Renal cortical epithelial cell (primary cell): Measurements from ENCODE around the gene HSD17B14. TPM values are rescaled to one million over a fixed set of nuclear protein-coding genes. Genes with fewer than 3 reads are reported as not detected.

Experiments used
- DNase-seq: peaks from one replicate; pipeline ENCODE4 v3.0.0-alpha.2; 2011; ENCODE audit warnings: low read depth
- total RNA-seq: library from RNA; depleted of rRNA; stranded (reverse); fragments of >200 nt; gene quantifications from 2 replicates; pipeline ENCODE4 v1.2.3, GENCODE V29; 2014

HSD17B14 gene
- total RNA-seq, 1 donor from 2014 or later = 0.60 TPM

DNA sequence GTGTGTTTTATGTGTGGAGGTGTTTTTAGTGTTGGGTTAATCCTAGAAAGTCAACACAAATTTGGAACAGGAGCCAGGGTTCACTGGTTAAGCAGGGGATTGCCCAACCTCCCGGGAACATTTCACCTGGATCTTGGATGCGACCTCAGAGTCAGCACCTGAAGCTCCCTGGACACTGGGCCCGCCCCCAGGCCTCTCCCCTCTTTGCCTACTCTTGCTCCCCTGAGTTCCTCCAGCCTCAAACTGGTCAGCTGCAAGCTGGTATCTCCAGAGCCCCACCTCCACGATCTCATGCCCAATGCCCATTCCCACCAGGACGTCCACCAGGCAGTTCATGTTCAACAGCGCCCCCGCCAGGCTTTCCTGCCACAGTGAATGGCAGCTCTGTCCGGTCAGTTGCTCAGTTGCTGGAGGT is 9.7 kb downstream of the HSD17B14 start:
- DNase-seq = no peak

DNA sequence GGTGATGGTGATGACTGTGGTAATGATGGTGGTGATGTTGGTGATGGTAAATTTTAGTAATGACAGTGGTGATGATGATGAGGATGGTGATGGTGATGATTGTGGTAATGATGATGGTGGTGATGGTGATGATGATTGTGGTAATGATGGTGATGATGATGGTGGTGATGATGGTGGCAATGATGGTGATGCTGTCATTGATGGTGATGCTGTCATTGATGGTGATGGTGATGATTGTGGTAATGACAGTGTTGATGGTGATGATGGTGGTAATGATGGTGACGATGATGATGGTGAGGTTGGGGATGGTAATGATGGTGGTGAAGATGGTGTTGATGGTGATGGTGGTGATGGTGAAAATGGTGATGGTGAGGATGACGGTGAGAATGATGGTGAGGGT is 13.8 kb downstream of the HSD17B14 start:
- DNase-seq = no peak

DNA sequence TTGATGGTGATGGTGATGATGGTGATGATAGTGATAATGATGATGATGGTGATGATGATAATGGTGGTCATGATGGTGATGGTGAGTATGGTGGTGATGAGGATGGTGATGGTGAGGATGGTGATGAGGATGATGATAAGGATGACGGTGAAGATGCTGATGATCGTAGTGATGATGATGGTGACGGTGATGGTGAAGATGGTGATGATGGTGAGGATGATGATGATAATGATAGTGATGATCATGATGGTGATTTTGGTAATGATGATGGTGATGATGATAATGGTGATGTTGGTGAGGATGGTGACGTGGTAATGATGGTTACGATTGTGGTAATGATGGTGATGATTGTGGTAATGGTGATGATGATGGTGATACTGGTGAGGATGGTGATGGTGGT is 14.7 kb downstream of the HSD17B14 start:
- no peak for DNase-seq

DNA sequence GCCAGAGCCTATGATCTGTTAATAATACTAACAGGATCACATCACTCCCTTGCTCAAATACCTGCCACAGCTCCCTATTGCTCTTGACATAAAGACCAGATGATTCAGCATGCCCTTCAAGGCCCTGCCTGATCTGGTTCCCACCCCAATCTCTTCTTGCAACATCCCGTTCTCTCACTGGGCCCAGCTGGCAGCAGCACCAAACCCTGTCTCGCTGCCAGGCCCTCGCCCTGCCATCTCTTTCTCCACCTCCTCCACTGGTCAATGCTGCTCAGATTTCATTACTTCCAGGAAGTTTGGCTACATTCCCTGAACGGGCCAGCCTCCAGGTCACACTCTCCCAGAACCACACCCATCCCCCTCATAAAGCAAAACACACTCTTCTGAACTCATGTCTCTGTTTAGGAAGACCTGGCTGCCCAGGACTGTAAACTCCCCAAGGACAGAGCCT is 16.9 kb downstream of the HSD17B14 start:
- peak; percentile 94 for DNase-seq

DNA sequence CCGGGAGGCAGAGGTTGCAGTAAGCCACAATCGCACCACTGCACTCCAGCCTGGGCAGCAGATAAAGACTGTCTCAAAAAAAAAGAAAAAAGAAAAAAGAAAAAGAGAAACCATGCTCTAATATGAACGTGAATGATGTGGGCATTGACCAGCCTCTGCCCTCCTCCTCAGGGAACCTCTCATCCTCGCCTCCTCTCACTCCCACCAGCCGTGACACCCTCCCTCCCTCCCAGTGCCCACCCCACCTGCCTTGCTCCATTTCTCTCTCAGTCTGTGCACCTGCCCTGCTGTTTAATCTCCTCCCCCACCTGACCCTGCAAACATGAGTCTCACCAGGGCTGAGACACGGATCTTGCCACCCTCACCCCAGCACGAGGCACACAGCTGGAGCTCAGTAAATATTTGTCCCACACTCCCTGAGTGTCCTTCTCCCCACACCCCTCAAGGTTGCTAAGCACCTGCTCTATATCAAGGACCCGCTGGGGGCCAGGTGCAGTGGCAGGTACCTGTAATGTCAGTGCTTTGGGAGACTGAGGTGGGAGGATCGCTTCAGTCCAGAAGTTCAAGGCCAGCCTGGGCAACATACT is 18.0 kb downstream of the HSD17B14 start:
- no peak for DNase-seq

DNA sequence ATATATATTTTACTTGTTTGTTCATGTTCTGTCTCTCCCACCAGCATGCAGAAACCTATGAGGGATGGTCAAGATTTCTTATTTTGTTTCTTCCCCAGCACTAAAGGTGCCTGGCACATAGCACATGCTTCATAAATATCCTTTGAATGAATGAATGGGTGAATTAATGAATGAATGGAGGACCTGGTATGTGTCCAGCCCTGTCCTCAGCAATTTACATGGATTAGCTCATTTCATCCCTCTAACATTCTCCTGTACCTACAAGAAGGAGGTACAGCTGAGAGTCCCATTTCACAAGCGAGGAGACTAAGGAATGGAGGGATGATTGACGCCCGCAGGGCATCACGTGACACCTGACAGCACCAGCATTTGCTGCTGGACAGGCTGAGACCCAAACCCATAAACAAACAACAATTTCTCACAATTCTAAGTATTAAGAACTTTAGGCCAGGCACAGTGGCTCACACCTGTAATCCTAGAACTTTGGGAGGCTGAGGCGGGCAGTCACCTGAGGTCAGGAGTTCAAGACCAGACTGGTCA is 18.6 kb downstream of the HSD17B14 start:
- no peak for DNase-seq

DNA sequence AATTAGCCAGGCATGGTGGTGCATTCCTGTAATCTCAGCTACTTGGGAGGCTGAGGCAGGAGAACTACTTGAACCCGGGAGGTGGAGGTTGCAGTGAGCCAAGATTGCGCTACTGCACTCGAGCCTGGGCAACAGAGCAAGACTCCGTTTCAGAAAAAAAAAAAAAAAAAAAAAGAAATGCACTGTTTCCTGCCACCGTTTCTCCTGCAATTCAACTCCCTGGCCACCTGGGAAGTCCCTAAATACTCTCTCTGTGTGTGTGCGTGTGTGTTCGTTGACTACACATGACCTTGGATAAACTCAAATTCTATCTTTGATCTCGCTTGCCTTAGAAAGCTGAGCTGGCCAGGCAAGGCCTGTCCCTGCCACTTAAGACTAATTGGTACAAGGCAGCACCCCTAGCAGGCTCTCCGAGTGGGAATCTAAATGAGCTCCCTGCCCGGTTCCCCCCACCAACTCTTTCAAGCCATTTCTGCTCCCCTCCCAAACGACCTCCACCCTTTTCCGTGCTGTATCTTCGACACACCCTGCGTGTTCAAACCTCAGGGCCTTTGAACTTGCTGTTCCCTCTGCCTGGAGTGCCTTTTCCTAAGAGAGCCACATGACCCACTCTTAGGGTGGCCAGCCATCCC is 20.3 kb downstream of the HSD17B14 start:
- DNase-seq = peak; percentile 77

DNA sequence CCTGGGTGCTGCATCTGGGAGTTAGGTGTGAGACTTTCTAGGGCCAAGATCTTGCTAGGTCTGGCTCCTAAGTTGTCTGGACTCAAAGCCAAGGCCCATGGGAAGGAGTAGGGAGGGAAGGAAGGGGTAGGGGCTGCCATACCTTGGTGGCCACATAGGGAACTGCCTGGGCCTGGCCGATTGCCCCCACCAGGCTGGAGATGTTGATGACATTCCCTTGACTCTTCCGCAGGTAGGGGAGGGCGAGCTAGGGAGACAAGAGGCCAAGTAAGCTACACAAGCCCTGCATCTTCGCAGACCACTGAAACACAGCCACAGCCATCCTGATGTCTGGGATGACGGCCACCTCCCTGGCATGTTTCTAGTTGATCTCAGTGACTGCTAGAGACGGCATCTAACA is 21.4 kb downstream of the HSD17B14 start:
- DNase-seq = no peak

DNA sequence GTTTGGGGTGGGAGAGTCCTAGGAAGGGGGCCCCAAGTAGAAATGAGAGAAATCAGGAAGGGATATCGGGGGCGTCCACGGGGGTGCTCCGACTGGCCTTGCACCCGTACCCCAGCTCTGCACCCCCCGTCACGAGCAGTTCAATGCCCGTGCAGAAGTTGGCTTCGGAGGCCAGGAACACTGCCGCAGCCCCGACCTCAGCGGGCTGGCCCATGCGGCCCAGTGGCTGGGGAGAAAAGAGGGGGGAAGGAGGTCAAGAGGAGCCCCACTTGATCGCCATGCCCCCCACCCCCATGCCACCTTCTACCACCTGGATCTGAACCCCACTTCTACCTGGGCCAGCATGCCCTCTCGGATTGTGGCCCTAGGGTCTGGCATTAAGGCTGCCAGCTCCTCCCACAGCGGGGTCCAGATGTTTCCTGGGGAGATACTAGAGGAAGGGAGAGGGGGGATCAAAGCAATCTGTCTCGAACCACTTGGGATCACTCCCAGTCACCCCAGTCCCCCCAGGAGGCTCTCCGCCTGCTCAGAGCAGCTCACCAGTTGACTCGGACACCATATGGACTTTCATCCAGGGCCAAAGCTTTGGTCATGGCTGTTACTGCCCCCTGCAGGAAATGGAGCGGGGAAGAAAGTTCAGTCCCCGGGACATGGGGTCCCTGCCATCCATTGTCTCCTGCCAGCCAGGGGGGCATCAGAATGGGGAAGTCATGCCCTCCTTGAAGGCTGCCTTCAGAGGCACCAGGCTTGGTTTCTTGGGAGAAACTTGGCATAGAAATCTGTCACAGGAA is 23.0 kb downstream of the HSD17B14 start:
- DNase-seq = no peak

DNA sequence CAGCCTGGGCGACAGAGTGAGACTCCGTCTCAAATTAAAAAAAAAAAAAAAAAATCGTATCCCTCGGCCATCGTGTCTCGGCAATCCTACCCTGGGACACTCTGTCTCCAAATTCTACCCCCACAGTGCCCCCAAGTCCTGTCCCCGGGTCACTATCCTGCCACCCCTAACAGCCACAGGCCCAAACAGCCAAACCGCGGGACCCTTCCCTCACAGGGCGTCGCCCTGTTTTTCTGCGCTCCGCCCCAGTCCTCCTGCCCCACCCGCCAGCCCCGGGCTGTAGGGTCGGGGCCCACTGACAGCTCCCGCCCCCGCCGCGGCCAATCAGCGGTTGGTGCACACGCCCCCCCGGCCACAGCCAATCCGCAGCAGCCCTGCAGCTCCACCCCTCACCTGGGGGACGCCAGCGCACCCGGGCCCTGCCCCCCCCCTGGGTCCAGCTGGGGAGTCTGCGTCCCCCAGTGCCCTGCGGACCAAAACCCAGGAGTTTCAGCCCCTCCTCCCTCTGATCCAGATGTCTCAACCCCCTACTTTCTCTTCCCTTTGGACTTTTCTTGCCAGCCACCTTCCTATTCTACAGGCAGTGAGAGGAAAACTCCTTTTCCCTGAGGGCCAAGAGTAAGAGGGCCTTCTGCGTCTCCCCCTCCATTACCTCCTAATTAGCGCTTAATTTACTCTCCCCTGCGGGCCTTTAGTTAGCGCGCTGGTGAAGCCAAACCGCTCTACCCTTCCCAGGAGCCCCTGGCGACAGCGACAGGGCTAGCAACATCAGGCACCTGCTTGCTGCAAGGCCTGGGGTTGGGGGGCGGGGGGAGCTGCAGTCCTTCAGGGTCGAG is 24.0 kb downstream of the HSD17B14 start:
- DNase-seq = peak; percentile 21

DNA sequence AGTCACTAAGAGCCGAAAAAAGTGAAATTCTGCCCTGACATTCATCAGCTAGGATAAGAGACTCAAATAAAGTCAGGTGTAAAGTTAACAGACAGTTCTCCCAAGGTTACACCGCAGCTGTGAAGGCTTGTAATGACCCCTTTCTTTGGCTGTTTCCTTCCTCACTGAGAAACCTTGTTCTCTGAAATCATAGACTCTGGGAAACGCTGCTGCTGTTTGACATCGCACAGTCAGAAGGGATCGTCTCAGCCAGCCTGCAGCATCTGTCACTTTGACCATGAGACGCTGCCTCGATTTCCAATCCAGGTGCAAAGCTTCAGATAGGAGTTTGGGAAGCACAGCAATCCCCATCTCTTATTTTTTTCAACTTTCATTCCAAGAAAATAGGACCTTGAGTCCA is 26.1 kb downstream of the HSD17B14 start:
- no peak for DNase-seq

DNA sequence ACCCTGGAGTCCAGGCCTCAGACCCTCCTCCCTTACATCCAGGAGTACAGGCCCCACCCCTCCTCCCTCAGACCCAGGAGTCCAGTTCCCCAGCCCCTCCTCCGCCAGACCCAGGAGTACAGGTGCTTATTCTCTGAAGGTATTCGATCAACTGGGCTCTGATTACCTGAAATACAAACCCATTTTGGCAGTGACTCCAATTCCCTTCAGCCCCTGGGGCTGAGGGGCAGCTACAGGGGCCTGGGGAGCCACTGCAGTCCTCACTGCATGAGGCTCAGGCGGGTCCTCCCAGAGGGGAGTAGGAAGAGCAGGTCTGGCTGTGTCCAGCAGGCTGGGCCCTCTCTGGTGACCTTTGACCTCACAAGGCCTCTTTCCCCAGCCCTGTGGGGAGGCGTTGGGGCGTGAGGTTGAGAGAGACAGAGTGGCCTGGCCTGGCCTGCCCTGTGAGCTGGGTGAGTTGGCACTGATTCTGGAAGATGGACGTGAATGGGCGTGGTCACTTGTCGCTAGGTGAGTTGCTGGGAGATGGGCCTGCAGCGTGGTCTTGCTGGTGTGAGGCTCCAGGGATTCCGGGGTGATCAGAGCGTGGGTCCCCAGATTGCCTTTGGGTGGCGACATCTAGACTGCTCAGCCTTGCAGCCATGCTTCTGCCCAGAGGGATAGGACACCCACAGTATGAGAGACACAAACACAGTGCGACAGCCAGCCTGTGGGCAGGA is 28.5 kb downstream of the HSD17B14 start:
- DNase-seq = no peak

DNA sequence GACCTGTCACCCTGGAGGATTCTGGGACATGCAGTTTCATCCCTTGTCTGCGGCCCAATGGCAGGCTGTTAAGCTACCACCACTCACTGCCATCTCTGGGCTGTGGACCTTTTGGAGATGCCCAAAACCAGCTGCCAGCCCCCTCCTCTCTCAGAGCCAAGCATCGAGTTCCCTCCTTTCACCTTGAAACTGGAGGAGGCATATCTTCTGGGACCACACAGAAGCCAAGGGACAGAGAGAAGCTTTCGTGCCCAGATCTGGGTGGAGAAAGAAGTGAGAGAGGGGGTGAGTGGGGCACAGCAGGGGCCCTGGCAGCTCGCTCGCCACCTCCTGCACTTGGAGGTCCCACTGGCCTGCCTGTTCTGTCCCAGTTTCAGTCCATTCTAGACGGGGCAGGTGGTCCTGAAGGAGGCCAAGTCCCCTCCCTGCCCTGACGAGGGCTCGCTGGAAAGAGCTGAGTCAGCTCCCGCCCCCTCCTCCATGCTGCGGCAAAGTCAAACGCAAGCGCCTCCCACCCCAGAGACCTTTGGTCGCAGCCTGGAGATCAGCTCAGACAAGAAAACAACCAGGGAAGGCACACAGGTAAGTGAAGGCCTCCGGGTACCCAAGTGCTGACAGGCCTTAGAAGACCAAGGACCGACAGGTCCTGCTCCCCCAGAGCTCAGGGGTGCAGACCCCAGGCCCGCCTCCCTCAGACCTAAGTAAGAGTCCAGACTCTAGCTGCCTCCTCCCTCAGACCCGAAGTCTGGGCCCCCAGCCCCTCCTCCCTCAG is 29.3 kb downstream of the HSD17B14 start:
- peak; percentile 33 for DNase-seq

DNA sequence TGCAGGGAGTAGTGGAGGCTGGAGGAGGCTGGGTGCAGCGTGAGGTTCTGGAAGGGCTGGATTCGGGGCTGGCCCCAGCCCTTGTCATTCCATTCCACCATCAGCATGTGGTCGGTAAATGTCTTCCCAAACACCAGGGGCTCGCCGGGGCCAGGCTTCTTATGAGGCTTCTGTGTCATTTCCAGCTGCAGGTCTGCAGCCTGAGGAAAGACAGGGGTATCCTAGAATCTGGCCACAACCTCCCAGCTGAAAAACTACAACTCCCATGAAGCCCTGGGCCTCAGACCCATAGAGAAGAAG is 29.8 kb downstream of the HSD17B14 start:
- DNase-seq = no peak

DNA sequence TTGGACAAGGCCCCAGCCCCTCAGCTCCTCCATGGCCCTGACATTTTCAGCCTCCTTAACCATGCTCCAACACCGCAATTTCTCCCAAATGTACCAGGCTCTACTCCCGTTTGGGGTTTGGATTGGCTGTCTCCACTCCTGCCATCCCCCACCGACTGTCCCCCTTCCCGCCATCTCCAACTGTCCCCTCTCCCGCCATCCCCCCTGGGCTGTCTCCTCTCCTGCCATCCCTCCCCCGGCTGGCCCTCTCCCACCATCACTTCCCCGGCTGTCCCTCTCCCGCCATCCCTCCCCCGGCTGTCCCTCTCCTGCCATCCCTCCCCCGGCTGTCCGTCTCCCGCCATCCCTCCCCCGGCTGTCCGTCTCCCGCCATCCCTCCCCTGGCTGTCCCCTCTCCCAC is 30.8 kb downstream of the HSD17B14 start:
- DNase-seq = no peak

DNA sequence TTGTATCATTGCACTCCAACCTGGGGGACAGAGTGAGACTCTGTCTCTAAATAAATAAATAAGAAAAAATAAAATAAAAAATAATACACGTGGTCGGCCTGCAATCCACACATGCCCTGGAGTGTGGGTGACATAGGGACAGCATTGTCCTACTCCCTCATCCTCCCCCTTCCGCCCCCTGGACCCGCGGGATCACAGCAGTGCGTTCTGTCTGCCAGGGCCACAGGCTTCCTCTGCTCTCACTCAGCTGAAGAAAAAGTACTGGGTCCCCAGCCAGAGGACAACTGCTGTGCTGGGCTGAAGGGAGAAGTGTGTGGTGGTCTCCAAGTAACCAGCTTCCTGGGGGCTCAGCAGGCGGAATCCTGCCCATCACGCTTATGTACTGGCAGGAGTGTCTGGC is 31.8 kb downstream of the HSD17B14 start:
- no peak for DNase-seq

DNA sequence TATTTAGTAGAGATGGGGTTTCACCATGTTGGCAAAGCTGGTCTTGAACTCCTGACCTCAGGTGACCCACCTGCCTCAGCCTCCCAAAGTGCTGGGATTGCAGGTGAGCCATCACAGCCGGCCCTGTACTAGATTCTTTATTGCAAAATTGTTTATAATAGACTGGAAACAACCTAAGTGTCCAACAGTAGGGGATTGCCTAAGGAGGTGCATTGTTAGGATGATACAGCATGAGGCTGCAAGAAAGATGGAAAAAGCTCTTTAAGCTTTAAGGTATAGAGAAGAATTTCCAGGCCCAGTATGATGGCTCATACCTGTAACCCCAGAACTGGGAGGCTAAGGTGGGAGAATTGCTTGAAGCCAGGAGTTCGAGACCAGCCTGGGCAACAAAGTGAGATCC is 33.7 kb downstream of the HSD17B14 start:
- no peak for DNase-seq

DNA sequence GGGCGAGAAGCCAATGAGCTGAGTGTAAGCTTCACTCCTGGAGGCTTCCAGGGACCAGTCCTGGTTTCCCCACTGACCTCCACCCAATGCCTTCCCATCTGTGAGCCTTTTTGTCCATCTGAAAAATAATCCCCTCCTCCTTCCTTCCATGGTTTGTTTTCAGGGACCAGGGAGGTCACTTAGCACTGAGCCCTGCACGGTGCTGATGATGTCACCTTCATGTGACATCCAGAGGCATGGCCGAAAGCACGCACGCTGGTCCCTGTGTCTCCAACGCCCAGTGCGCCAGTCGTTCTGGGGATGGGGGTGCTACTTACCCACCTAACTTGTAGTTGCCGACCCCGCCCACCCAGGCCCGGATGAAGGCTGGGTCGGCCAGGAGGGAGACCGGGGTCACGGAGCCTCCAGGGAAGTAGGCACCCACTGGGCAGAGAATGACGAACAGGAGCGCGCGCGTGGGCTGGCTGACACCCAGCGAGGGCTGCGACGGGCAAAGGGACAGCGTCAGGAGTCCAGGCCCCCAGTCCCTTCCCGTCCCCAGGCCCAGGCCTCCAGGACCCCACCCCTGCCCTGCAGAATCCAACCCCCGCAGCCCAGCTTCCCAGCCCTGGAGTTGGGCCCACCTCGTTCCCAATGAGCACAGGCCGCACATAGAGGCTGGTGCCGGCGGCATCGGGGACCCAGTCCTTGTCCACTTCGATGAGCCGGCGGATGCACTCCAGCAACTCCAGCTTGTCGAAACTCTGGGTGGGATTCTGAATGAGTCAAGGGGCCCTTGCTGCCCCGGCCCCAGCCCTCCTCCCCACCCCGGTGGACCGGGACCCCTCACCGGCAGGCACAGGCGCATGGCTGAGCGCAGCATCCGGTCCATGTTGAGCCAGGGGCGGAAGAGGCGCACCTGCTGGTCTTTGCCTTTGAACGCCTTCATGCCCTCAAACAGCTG is 36.7 kb downstream of the HSD17B14 start:
- no peak for DNase-seq

DNA sequence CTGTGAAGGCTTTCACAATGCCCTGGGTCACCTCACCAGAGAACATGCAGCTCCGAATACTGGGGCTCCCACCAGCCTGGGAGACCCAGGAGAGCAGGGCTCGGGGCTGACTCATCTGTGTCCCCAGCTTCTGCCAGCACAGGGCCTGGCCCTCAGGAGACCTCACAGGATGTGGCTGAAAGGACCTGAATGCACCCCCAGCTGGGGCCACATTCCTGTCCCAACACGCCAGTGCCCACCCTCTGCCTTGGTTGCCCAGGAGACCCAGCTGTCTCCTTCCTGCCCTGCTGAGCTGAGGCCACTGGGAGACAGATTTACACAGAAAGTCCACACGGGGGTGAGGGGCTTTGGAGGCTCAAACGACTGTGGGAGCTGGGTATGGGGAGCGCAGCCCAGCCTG is 37.4 kb downstream of the HSD17B14 start:
- no peak for DNase-seq

DNA sequence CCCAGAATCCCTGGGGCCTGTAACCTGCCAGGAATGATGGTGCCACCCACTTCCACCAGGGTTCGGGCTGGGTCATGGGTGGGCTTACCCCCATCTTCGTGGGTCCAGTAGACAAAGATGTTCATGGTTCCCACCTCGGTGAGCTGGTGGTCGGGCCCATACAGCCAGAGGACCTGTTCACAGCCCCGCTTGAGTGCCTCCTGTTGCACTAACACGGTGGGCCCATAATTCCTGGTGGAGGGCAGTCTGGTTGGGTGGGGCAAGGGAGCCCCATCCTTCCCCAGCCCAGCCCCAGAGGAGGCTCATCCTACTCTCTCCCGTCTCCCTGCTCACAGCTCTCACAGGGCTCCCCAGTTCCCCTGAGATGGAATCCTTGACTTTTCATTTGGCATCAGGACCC is 39.2 kb downstream of the HSD17B14 start:
- no peak for DNase-seq
